SK-N-SH (cell line): ENCODE data around the gene APOO.

Experiments
- EP300 ChIP-seq, 2 experiments: IDR thresholded peaks; 2 replicates each; pipeline versions ENCODE4 v1.4.0 to v1.6.1; 2012; ENCODE audit warnings: borderline replicate concordance in 1 of 2, low read depth in 1 of 2, low read length in 1 of 2
- FOSL2 ChIP-seq: IDR thresholded peaks from 2 replicates; pipeline ENCODE4 v1.4.0; 2012; ENCODE audit warnings: low read depth, mild to moderate bottlenecking, moderate library complexity, borderline replicate concordance
- GATA2 ChIP-seq: sonication (generic); formaldehyde crosslinking; IDR thresholded peaks from 2 replicates; pipeline ENCODE4 v1.5.0; 2020; ENCODE audit warnings: mild to moderate bottlenecking, missing genetic modification reagents
- JUND ChIP-seq: IDR thresholded peaks from 2 replicates; pipeline ENCODE4 v1.4.0; 2012
- POLR2AphosphoS5 ChIP-seq: IDR thresholded peaks from 2 replicates; pipeline ENCODE4 v1.6.1; 2012; ENCODE audit warnings: low read depth, low read length
- RAD21 ChIP-seq: IDR thresholded peaks from 2 replicates; pipeline ENCODE4 v1.6.1; 2012; ENCODE audit warnings: mild to moderate bottlenecking, low read length
- RCOR1 ChIP-seq: fragments of 150-350 bp; IDR thresholded peaks from 2 replicates; pipeline ENCODE4 v1.6.1; 2017; ENCODE audit warnings: antibody characterized with exemption, low read length
- RXRA ChIP-seq: IDR thresholded peaks from 2 replicates; pipeline ENCODE4 v1.4.0; 2012; ENCODE audit warnings: low read depth, mild to moderate bottlenecking, borderline replicate concordance
- TAF1 ChIP-seq: IDR thresholded peaks from 2 replicates; pipeline ENCODE4 v1.6.1; 2012; ENCODE audit warnings: low read depth, mild to moderate bottlenecking, low read length, moderate library complexity, borderline replicate concordance
- TF ChIP-seq, protein P1 (sequence below): fragments of 200-600 bp; sonication (generic); IDR thresholded peaks from 2 replicates; pipeline ENCODE4 v1.6.1; 2017; ENCODE audit warnings: antibody characterized with exemption, mild to moderate bottlenecking, moderate library complexity

DNA sequence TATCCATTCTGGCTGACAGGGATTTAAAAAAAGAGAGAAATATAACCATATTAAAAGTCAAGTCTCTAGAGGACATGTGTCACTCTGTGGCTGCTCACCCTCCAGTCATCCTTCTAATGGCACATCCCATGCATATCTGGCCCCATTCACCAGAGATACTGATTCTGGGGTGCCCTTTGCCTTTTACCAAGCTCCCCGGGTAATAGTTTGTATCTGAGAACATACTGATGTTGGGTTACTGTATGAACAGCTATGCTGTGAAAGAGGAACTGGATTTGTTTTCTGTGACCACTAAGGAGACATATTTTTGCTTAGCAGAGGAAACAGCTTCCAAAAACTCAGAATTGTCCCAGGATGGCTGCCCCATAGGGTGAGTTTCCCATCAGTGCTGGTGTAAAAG is 68.8 kb downstream of the APOO start:
- TF ChIP-seq, protein P1, sequence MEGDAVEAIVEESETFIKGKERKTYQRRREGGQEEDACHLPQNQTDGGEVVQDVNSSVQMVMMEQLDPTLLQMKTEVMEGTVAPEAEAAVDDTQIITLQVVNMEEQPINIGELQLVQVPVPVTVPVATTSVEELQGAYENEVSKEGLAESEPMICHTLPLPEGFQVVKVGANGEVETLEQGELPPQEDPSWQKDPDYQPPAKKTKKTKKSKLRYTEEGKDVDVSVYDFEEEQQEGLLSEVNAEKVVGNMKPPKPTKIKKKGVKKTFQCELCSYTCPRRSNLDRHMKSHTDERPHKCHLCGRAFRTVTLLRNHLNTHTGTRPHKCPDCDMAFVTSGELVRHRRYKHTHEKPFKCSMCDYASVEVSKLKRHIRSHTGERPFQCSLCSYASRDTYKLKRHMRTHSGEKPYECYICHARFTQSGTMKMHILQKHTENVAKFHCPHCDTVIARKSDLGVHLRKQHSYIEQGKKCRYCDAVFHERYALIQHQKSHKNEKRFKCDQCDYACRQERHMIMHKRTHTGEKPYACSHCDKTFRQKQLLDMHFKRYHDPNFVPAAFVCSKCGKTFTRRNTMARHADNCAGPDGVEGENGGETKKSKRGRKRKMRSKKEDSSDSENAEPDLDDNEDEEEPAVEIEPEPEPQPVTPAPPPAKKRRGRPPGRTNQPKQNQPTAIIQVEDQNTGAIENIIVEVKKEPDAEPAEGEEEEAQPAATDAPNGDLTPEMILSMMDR: no peak
- TF ChIP-seq GATA2 (CRISPR knock-in tag) (no peak), RXRA (no peak), EP300 (IDR thresholded peaks at IDR 0.05; ENCODE audit: borderline replicate concordance in 1 of 2, low read depth in 1 of 2, low read length in 1 of 2) (no peak), TAF1 (no peak), POLR2AphosphoS5 (no peak), RAD21 (no peak), JUND (no peak), FOSL2 (no peak), RCOR1 (no peak)
